Activated naive CD8-positive, alpha-beta T cell treated with anti-CD3 and anti-CD28 coated beads, Interleukin-2, amount 10 ng/mL, durations not matched to agents 7 days and 5 days (primary cell): Measurements from ENCODE around the gene ARHGEF4. TPM values are rescaled to one million over a fixed set of nuclear protein-coding genes. Genes with fewer than 3 reads are reported as not detected.
"Not testable (repeated sequence)": the region's sequence is repeated elsewhere in the genome, so short reads cannot be mapped to it uniquely, and the experiment has no call there.

ENCODE experiments used
- ATAC-seq: fragments of 150-1000 bp; cut with Tn5 transposase; one replicate; pipeline ENCODE4 v1.10.0; 2021; ENCODE audit warnings: low read depth, moderate library complexity
- POLR2A ChIA-PET: fragments of 350-600 bp; sonication (Branson Sonifier 250); formaldehyde crosslinking; loops from one replicate; lab custom pipeline; 2021; ENCODE audit warnings: antibody characterized with exemption; lab: Charles Lee
- DNase-seq: peaks from one replicate; pipeline ENCODE4 v3.0.0; 2021
- H3K27ac Mint-ChIP-seq: one replicate; pipeline ENCODE4 v1.8.0; 2022; ENCODE audit warnings: mild to moderate bottlenecking, mixed read lengths
- H3K27me3 Mint-ChIP-seq: one replicate; pipeline ENCODE4 v1.8.0; 2022; ENCODE audit warnings: mild to moderate bottlenecking, moderate library complexity, mixed read lengths
- H3K36me3 Mint-ChIP-seq: one replicate; pipeline ENCODE4 v1.8.0; 2021; ENCODE audit warnings: mild to moderate bottlenecking, mixed read lengths
- H3K4me1 Mint-ChIP-seq: one replicate; pipeline ENCODE4 v1.8.0; 2021; ENCODE audit warnings: mixed read lengths
- H3K4me3 Mint-ChIP-seq: one replicate; pipeline ENCODE4 v1.8.0; 2022; ENCODE audit warnings: mild to moderate bottlenecking, moderate library complexity, mixed read lengths
- H3K9me3 Mint-ChIP-seq: one replicate; pipeline ENCODE4 v1.8.0; 2021; ENCODE audit warnings: mixed read lengths
- total RNA-seq, 2 experiments: library from RNA; stranded (reverse); gene quantifications; one replicate each; pipeline ENCODE4 v1.2.3, GENCODE V29; 2021

The ARHGEF4 gene
- total RNA-seq, 2 experiments from 2014 or later, result 3.7 to 5.4 TPM

GRCh38 chr2:130883496-130883895 lies 46.8 kb downstream of the ARHGEF4 start:
- Mint-ChIP-seq H3K27ac (no peak overlapping the region), H3K27me3 (peaks cover 4% of the 10 kb centered on the region), H3K4me3 (no peak overlapping the region), H3K9me3 (no peaks in the 10 kb centered on the region), H3K36me3 (no peaks in the 10 kb centered on the region), H3K4me1 (no peaks in the 10 kb centered on the region)
- DNase-seq (no peak), ATAC-seq (no peak)
- POLR2A ChIA-PET, result no interaction called here

GRCh38 chr2:130884013-130884412 lies 47.3 kb downstream of the ARHGEF4 start:
- ATAC-seq (no peak), DNase-seq (no peak)
- POLR2A ChIA-PET, result no interaction called here
- H3K36me3 Mint-ChIP-seq, result no peaks in the 10 kb centered on the region
- H3K9me3 Mint-ChIP-seq, result no peaks in the 10 kb centered on the region
- H3K27ac Mint-ChIP-seq, result no peak overlapping the region
- H3K4me1 Mint-ChIP-seq, result no peaks in the 10 kb centered on the region
- H3K27me3 Mint-ChIP-seq, result peaks cover 4% of the 10 kb centered on the region
- no peak overlapping the region for H3K4me3 Mint-ChIP-seq

DNA sequence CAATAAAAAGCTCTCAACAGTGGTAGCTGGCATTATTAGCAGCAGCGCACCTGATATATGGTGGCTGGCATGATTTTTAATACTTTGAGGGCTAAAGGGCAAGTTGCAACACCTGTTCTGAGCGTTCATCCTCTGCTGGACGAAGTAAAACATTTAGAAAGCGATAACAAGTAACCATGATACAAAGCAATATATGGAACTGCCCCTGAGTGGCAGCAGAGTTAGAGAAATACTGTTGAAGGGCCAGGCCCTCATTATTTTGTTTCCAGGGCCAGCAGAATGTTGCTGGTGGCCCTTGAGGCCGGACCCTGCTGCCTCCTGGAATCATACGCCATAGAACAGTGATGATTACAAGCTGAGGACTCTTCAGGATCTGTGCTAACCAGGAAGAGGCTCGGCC lies 47.8 kb downstream of the ARHGEF4 start:
- Mint-ChIP-seq H3K4me1 (no peaks in the 10 kb centered on the region), H3K9me3 (no peaks in the 10 kb centered on the region), H3K4me3 (no peak overlapping the region), H3K27me3 (peaks cover 4% of the 10 kb centered on the region), H3K27ac (no peak overlapping the region), H3K36me3 (no peaks in the 10 kb centered on the region)
- POLR2A ChIA-PET, result no interaction called here
- ATAC-seq (no peak), DNase-seq (no peak)

DNA sequence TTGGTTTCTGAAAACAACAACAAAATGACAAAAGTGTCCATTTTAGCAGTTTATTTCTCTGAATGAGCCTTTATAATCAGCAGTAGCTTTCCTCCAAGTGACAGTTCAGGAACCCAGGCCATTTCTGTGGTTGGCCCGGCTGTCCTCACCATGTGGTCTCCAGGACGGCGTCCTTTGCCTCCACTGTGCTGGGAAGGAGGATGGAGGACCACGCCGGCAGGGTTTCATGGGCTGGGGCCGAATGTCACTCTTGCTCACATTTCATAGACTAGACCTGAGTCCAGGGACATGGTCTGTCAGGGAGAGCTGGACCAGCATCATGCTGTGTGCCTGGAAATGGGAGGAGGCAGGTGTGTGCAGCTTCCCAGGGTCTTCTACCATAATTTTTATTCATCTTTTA lies 50.9 kb downstream of the ARHGEF4 start:
- H3K36me3 Mint-ChIP-seq, result no peaks in the 10 kb centered on the region
- H3K27me3 Mint-ChIP-seq, result peaks cover 9% of the 10 kb centered on the region
- no peak overlapping the region for H3K4me3 Mint-ChIP-seq
- DNase-seq, result no peak
- H3K4me1 Mint-ChIP-seq, result no peaks in the 10 kb centered on the region
- POLR2A ChIA-PET, result no interaction called here
- no peak for ATAC-seq
- no peak overlapping the region for H3K27ac Mint-ChIP-seq
- H3K9me3 Mint-ChIP-seq, result no peaks in the 10 kb centered on the region

DNA sequence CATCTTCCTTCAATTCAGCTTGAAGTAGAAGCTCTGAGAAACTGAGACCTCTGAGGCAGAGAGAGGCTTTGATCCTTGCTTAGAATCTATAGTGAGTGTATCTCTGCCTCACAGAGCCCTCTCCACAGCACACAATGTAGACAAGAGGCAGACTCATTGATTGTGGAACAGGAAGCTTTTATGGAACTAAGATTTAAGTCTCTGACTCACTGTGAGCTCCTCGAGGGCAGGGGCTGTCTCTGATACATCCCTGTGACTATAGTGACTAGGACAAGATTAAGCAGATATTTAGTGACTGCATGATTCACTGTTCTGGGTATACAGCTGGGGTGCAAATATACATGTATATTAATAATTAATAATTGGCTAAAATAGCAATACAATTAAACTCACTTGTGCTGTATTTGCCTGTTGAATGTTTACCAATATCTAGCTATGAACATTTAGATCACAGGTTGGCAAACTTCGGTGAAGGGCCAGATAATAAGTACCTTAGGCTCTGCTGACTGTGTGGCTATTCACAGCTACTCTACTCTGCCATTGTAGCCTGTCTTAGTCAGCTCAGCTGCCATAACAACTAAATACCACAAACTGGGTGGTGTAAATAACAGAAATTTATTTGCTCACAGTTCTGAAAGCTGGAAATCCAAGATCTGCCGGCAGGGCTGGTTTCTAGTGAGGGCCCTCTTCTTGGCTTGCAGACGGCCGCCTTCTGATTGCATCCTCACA lies 54.4 kb downstream of the ARHGEF4 start:
- POLR2A ChIA-PET, result no interaction called here
- no peak for DNase-seq
- no peaks in the 10 kb centered on the region for H3K36me3 Mint-ChIP-seq

GRCh38 chr2:130891966-130892365 lies 55.3 kb downstream of the ARHGEF4 start:
- POLR2A ChIA-PET, result no interaction called here
- DNase-seq, result no peak
- Mint-ChIP-seq H3K27ac (no peak overlapping the region), H3K9me3 (no peaks in the 10 kb centered on the region), H3K4me1 (no peaks in the 10 kb centered on the region), H3K4me3 (no peak overlapping the region), H3K36me3 (no peaks in the 10 kb centered on the region), H3K27me3 (peaks cover 9% of the 10 kb centered on the region)
- ATAC-seq, result no peak

More for the DNA sequence above, 54.4 kb downstream of the ARHGEF4 start:
- H3K27ac Mint-ChIP-seq, result no peak overlapping the region
- H3K27me3 Mint-ChIP-seq, result peaks cover 9% of the 10 kb centered on the region
- H3K4me3 Mint-ChIP-seq, result no peak overlapping the region
- ATAC-seq, result no peak
- no peaks in the 10 kb centered on the region for H3K4me1 Mint-ChIP-seq
- no peaks in the 10 kb centered on the region for H3K9me3 Mint-ChIP-seq

DNA sequence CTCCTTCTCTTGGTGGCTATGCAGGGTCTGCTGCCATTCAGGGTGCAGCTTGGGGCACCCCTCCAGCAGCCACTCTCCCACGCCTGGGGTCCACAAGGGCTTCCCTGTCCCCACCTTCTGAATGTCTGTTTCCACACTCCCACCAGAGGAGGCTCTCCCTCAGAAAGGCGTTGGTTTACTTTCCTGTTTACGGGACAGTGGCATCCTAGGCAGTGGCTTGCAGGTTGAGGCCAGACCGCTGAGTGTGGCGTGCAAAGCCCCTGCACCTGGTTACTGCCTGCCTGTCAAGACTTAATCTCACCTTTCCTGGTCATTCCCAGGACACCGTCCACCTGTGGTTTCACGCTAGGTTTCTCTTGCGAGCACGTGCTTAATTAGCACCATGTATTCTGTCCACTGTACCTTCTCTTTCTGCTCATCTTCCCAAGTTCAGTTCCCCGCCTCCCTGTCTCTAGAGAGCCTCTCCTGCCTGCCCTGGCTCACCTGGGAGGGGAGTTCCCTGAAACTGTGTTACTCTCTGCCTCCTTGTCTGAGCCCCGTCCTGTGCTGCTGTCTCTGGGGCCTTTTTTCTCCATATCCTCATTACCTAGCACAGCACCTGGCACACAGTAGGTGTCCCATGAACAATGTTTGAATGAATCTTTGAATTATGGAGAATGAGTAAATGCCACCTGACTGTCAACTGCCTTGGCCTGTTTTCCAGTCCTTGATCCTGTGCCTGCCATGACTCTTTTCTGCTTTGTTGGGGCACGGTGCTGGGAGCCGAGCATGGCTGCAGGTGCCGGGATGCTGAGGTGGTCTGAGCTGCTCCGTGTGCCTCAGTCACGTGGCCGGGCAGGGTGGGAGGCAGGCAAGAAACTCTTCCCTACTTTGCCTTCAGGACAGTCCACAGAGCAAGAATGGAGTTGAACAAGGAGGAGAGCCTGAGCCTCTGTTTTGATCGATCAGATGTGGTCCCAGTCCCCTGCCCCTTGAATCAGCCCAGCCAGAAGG lies 56.4 kb downstream of the ARHGEF4 start:
- DNase-seq (no peak), ATAC-seq (no peak)
- POLR2A ChIA-PET, result no interaction called here
- Mint-ChIP-seq H3K27me3 (peaks cover 8% of the 10 kb centered on the region), H3K9me3 (no peaks in the 10 kb centered on the region), H3K27ac (no peak overlapping the region), H3K36me3 (no peaks in the 10 kb centered on the region), H3K4me3 (no peak overlapping the region), H3K4me1 (no peaks in the 10 kb centered on the region)

GRCh38 chr2:130894326-130894942 lies 57.7 kb downstream of the ARHGEF4 start:
- Mint-ChIP-seq H3K27me3 (peaks cover 8% of the 10 kb centered on the region), H3K9me3 (no peaks in the 10 kb centered on the region), H3K4me1 (no peaks in the 10 kb centered on the region), H3K4me3 (no peak overlapping the region), H3K27ac (no peak overlapping the region), H3K36me3 (no peaks in the 10 kb centered on the region)
- no peak for DNase-seq
- POLR2A ChIA-PET, result no interaction called here
- ATAC-seq, result no peak

DNA sequence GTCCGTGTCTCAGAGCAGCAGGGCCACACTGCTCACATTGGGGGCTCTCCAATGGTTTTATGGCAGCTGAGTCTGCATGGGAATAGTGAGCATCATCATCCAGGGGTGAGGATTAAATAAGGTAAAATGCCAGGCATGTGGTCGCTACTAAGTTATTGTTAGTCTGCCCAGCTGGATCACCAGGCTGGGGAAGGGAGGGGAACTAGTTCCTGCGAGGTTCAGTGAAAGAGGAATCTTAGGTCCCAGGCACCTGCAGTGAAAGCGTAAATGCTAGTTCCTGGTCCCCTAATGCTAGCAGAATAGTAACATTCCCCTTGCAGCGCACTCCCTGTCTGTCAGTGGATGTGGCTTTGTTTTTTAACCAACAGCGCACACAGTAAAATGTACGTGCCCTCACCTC lies 60.1 kb downstream of the ARHGEF4 start:
- H3K27ac Mint-ChIP-seq, result no peak overlapping the region
- ATAC-seq (no peak), DNase-seq (no peak)
- no peak overlapping the region for H3K4me3 Mint-ChIP-seq
- peaks cover 5% of the 10 kb centered on the region for H3K27me3 Mint-ChIP-seq
- POLR2A ChIA-PET, result no interaction called here
- no peaks in the 10 kb centered on the region for H3K4me1 Mint-ChIP-seq
- H3K36me3 Mint-ChIP-seq, result no peaks in the 10 kb centered on the region
- no peaks in the 10 kb centered on the region for H3K9me3 Mint-ChIP-seq

DNA sequence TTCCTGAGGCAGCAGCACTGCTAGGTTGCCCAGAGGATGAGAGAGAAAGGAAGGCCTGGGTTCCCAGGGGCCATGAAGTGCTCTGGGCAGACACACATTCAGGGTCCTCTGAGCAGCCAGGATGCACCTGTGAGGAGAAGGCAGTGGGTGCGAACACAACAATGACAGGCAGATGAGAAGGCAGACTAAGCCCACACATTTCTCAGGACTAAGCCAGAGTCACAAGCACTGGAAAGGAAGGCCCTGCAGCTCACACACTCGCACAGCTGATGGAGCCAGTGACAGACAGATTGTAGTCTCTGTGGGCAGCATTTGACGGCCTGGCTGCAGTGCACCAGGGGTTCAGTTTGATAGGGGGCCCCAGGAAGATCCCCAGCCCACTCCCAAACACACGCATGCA lies 61.8 kb downstream of the ARHGEF4 start:
- Mint-ChIP-seq H3K4me3 (no peak overlapping the region), H3K27ac (no peak overlapping the region), H3K4me1 (no peaks in the 10 kb centered on the region), H3K36me3 (no peaks in the 10 kb centered on the region), H3K27me3 (peaks cover 5% of the 10 kb centered on the region), H3K9me3 (no peaks in the 10 kb centered on the region)
- ATAC-seq, result no peak
- no peak for DNase-seq
- POLR2A ChIA-PET, result no interaction called here

DNA sequence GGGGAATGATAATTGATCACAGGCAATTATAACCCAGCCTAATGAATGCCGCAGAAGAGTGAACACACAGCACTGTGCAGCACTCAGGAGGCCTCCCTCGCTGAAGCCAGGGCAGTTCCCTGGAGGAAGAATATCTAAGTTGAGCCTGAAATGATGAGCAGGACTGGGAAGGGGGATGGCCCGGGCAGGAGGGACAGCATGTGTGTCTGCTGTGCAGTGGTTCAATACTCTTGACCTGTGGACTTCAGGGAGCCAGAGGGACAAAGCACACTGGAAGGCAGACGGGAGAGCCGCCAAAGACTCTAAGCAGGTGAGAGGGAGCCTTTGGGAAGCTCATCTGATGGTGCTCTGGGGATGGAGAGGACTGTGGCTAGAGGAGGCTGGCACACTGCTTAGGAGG lies 62.6 kb downstream of the ARHGEF4 start:
- H3K4me1 Mint-ChIP-seq, result no peaks in the 10 kb centered on the region
- H3K36me3 Mint-ChIP-seq, result no peaks in the 10 kb centered on the region
- H3K27ac Mint-ChIP-seq, result no peak overlapping the region
- H3K27me3 Mint-ChIP-seq, result peaks cover 5% of the 10 kb centered on the region
- H3K4me3 Mint-ChIP-seq, result no peak overlapping the region
- DNase-seq (no peak), ATAC-seq (no peak)
- no peaks in the 10 kb centered on the region for H3K9me3 Mint-ChIP-seq
- POLR2A ChIA-PET, result no interaction called here

DNA sequence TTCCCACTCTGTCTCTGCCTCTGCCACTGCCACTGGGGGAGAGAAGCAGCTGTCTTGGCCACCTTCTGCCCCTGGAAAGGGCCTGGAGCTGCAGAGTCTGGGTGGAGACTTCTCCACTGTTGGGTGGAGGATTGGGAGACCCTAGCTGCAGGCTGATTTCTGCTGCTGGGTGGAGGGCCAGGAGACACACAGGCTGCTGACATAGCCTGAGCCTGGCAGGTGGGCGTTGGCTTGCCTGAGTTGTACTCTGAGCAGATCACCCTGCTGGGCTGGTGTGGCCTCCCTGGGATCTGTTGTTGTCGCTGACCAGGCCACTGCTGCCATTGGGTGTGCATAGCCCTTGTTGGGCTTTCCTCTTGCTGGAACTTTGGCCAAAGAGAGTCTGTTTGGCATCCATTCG lies 64.3 kb downstream of the ARHGEF4 start:
- POLR2A ChIA-PET, result interaction anchor here (0.6 kb wide), 1 partner anchor 106 kb away, joined by 3 read pairs; no protein-coding TSS in a partner anchor

DNA sequence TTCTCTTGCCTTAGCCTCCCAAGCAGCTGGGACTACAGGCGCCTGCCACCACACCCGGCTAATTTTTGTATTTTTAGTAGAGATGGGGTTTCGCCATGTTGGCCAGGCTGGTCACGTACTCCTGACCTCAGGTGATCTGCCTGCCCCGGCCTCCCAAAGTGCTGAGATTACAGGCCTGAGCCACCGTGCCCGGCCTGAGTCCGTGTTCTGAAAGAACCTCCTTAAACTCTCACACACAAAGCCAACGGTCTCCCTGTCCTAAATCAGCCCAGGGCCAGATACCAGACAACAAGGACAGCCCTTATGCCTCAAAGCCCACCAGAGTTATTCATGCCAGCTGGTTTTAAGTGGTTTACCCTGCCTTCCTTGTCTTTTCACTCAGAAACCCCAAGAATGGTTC lies 64.9 kb downstream of the ARHGEF4 start:
- not testable (repeated sequence) for H3K9me3 Mint-ChIP-seq, H3K4me1 Mint-ChIP-seq, ATAC-seq, DNase-seq, H3K4me3 Mint-ChIP-seq, H3K36me3 Mint-ChIP-seq, H3K27me3 Mint-ChIP-seq, H3K27ac Mint-ChIP-seq
- POLR2A ChIA-PET, result interaction anchor here (0.6 kb wide), 1 partner anchor 106 kb away, joined by 3 read pairs; no protein-coding TSS in a partner anchor

More for the DNA sequence above, 64.3 kb downstream of the ARHGEF4 start:
- Mint-ChIP-seq H3K9me3 (no peaks in the 10 kb centered on the region), H3K27ac (no peak overlapping the region), H3K27me3 (peaks cover 7% of the 10 kb centered on the region), H3K4me3 (no peak overlapping the region), H3K36me3 (no peaks in the 10 kb centered on the region), H3K4me1 (no peaks in the 10 kb centered on the region)
- ATAC-seq (no peak), DNase-seq (no peak)
